HG03521 (cell line): Measurements from ENCODE around the gene STRN3.
"Not testable (repeated sequence)": the region's sequence is repeated elsewhere in the genome, so short reads cannot be mapped to it uniquely, and the experiment has no call there.

Experiments used
- ATAC-seq: cut with Tn5 transposase; IDR thresholded peaks from one replicate; pipeline ENCODE4 v1.9.1; 2021; ENCODE audit warnings: mild to moderate bottlenecking, moderate library complexity; ENCODE audit not compliant: unreplicated experiment

The STRN3 gene

GRCh38 chr14:31026077-31026449 is at the start of gene STRN3:
Gene STRN3, minus strand, starts transcription at chr14:31026379. Its CDS starts 194 bp downstream, at chr14:31026185.
- no peak for ATAC-seq

GRCh38 chr14:31075144-31075543 is 49.0 kb upstream of the STRN3 start:
- ATAC-seq: no peak

DNA sequence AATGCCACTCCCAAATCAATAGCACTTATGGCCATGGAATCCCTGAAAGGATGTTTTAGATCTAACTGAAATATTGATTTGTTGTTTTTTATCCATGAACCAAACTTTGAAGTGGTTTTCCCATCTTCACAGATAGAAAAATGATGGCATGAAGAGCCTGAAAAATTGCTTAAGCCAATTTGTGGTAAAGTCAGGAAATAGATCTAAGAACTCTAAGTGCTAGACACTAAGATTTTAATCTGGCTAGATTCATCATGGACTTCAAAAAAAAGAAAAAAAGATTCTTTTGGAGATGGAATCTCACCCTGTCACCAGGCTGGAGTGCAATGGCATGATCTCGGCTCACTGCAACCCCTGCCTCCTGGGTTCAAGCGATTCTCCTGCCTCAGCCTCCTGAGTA is 45.0 kb upstream of the STRN3 start:
- no peak for ATAC-seq

GRCh38 chr14:31070431-31070830 is 44.3 kb upstream of the STRN3 start:
- no peak for ATAC-seq

- no peak for ATAC-seq
Measured at GRCh38 chr14:31069343-31069742, 43.2 kb upstream of the STRN3 start.

- ATAC-seq: no peak
Measured at GRCh38 chr14:31068235-31068634, 42.1 kb upstream of the STRN3 start.

DNA sequence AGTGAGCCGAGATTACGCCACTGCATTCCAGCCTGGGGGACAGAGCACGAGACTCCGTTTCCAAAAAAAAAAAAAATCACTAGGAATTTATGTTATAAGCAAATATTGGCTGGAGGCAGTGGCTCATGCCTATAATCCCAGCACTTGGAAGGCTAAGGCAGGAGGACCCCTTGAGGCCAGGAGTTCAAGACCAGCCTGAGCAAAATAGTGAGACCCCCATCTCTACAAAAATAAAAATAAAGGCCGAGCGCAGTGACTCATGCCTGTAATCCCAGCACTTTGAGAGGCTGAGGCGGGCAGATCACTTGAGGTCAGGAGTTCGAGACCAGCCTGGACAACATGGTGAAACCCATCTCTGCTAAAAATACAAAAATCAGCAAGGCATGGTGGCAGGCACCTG is 36.7 kb upstream of the STRN3 start:
- not testable (repeated sequence) for ATAC-seq

- no peak for ATAC-seq
Measured at GRCh38 chr14:31060253-31060875, 34.2 kb upstream of the STRN3 start.

GRCh38 chr14:31059152-31059924 is 33.2 kb upstream of the STRN3 start:
- ATAC-seq: no peak

DNA sequence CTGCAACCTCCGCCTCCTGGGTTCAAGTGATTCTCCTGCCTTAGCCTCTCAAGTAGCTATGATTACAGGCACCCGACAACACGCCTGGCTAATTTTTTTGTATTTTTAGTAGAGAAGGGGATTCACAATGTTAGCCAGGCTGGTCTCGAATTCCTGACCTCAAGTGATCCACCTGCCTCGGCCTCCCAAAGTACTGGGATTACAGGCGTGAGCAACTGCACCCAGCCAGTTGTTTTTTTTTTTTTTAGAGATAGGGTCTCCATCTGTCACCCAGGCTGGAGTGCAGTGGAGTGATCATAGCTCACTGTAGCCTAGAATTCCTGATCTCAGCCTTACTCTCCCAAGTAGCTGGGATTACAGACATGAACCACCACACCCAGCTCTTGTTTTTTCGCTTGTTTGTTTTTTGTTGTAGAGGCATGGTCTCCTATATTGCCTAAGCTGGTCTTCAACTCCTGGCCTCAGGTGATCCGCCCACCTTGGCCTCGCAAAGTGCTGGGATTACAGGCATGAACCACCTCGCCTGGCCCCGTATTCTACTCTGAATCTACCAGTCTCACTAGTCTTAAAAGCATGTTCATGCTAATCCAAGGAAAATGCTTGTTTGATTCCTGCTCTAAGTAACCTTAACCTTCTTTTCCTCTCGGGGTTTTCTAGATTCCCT is 31.7 kb upstream of the STRN3 start:
- ATAC-seq: no peak

- no peak for ATAC-seq
Measured at GRCh38 chr14:31057035-31057434, 30.9 kb upstream of the STRN3 start.

GRCh38 chr14:31052905-31053586 is 26.9 kb upstream of the STRN3 start:
- not testable (repeated sequence) for ATAC-seq

DNA sequence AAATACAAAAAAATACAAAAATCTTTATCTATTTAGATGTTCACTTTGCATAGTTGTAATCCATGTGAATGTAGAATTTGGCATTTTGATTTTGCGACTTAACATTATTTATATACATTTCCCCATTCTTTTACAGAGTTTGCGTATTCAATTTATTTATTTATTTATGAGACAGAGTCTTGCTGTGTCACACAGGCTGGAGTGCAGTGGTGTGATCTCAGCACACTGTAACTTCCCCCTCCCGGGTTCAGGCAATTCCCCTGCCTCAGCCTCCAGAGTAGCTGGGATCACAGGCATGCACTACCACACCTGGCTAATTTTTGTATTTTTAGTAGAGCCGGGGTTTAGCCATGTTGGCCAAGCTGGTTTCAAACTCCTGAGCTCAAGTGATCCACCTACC is 25.3 kb upstream of the STRN3 start:
- ATAC-seq: no peak

DNA sequence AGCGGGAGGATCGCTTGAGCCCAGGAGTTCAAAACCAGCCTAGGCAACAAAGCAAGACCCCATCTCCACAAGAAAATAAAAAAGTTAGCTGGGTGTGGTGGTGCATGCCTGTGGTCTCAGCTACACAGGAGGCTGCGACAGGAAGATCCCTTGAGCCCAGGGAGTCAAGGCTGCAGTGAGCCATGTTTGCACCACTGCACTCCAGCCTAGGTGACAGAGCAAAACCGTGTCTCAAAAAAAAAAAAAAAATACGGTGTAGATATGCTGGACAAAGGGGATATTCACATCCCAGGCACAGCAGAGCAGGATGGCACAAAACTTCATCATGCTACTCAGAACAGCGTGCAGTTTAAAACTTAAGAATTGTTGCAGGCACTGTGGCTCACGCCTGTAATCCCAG is 24.8 kb upstream of the STRN3 start:
- ATAC-seq: no peak

- ATAC-seq: no peak
Measured at GRCh38 chr14:31047503-31047902, 21.3 kb upstream of the STRN3 start.

- no peak for ATAC-seq
Measured at GRCh38 chr14:31045501-31046080, 19.4 kb upstream of the STRN3 start.

GRCh38 chr14:31043379-31043778 is 17.2 kb upstream of the STRN3 start:
- ATAC-seq: no peak

- ATAC-seq: not testable (repeated sequence)
Measured at GRCh38 chr14:31042893-31043292, 16.7 kb upstream of the STRN3 start.

DNA sequence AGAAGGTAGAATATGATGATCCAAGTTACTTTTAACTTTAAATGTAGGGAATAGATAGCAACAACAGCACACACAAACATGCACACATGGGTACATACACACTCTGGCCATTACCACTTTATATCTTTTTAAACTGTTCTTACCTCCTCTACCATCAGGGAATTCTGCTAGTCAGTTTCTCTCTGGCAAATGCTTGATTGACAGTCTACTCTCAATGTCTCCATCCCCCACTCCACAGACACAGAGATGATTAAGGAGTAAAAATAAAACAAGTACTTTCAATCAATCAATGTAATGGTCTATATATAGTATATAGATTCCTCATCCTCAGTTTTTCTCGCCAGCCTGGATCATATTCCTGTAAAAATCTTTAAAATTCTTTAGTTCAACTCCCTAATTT is 16.1 kb upstream of the STRN3 start:
- no peak for ATAC-seq

DNA sequence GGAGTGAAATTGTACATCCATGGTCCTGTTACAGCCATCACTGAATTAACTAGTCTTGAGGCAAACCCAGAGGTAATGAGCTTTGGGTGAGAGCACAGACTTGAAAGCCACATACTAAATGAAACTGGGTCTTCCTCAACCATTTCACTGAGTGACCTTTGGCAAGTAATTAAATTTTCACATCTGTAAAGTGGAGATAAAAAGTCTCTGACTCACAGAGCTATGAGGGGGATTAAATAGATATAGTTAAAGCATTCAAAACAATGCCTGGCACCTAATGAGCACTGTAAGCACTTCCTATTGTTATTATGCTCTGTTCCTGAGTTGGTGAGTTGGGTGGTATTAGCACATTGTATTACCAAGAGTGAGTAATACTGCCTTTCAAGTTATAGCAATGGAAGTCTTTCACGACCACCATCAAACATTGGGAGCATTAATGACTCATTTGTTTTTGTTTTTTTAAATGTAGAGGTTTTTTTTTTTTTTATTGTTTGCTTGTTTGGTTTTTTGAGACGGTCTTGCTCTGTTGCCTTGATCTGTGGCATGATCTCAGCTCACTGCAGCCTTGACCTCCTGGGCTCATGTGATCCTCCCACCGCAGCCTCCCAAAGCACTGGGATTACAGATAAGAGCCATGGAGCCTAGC is 12.5 kb upstream of the STRN3 start:
- no peak for ATAC-seq
